HG03103 (cell line): ENCODE data around the gene PTPRE.
"Not testable (repeated sequence)": the region's sequence is repeated elsewhere in the genome, so short reads cannot be mapped to it uniquely, and the experiment has no call there.

Source experiments
- ATAC-seq: cut with Tn5 transposase; IDR thresholded peaks from one replicate; pipeline ENCODE4 v1.9.1; 2021; ENCODE audit warnings: low read depth; ENCODE audit not compliant: unreplicated experiment

Gene PTPRE

DNA sequence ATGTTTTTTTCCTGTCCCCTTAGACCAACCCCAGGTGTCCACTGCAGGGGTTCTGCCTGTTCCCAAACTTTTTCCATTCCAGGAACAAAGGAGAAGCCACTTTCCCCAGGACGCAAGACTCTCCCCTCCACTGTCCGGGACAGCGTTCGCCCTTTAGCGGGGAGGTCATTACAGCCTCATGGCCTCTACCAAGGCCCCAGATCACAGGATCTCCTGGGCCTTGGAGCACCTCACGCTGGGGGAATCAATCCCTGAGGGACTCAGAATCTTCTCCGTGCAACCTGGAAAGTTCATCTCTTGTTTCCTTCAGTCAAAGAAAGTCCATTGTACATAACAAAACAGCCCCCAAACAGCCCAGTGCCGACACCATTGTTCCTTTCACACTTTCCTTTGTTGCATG, 178.1 kb downstream of the PTPRE start:
- no peak for ATAC-seq

GRCh38 chr10:128086003-128086863, 179.3 kb downstream of the PTPRE start:
- no peak for ATAC-seq

GRCh38 chr10:128087146-128087883, 180.4 kb downstream of the PTPRE start:
- ATAC-seq, result no peak

GRCh38 chr10:128087884-128088709, 181.2 kb downstream of the PTPRE start:
- ATAC-seq, result no peak

DNA sequence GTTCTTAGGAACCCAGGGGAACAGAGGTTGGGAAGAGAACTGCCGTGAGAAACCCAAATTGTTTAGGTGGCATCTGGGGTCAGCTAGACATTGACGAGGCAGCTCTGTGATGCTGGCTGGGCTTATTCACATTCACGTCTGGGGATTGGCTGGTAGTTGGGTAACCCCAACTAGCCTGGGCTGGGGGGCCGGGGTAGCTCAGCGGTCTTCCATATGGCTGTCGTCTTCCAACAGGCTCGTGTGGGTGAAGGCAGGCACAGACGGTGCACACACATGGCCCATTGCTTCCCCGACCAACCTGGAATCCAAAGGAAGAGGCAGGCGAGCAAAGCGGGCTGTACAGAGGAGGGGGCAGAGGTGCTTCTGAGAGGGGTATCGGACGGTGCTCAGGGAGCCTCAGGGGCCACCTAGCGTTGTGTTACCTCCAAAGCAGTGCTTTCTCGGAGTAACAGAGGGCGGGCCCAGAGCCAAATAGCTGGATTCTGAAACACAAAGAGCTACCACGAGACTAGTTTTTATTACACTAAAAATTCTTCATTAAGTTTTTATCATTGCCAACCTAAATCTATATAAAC, 184.8 kb downstream of the PTPRE start:
- no peak for ATAC-seq

DNA sequence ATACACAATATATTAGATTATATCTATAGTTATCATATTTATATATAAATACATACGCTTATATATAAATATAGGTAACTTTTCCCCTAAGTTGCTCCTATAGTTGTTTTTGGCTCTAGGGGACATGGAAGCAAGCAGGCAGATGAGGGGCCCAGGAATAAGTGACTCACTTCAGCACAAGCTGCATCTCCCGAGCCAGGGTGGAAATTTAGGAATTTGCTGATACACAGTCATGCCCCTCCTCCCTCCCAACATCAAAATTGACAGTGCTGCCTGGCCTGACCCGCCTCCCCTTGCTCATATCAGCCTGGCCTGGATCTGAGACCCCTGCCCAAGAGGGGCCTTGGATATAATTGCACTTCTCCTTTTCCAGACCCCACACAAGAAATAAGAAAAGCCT, 185.6 kb downstream of the PTPRE start:
- ATAC-seq, result no peak

- ATAC-seq, result not testable (repeated sequence)
These were observed 187.7 kb downstream of the PTPRE start for GRCh38 chr10:128094596-128094995.

DNA sequence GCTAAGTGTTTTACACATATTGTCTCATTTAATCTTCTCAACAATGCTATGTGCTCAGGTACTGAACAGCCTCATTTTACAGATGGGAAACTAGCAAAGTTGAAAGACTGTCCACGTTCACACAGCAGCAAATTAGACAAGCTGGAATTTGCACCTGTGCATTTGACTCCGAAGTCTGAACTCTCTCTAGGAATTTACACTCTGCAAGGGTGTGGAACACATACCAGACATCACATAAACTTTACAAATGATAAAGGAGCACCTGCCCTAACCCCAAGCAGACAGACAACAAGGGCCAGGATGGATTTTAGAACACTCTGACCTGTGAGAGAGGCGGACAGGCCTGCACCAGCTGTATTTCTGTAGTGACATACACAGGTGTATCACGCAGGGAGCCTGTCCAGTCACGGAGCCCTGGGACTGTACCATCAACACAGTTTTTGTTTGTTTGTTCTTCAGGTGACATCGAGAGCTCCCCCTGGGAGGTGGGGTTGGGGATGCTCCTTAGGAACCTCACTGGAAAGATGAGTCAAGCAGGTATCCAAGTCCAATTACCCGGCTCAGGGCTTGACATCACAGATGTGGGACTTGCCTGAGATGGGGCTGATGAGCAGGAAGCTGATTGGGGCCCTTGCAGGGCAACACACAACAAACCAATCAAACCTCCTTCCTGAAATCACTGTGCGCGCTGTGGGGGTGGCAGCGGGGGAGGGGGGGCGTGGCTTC, 188.3 kb downstream of the PTPRE start:
- ATAC-seq, result peak; percentile 79

DNA sequence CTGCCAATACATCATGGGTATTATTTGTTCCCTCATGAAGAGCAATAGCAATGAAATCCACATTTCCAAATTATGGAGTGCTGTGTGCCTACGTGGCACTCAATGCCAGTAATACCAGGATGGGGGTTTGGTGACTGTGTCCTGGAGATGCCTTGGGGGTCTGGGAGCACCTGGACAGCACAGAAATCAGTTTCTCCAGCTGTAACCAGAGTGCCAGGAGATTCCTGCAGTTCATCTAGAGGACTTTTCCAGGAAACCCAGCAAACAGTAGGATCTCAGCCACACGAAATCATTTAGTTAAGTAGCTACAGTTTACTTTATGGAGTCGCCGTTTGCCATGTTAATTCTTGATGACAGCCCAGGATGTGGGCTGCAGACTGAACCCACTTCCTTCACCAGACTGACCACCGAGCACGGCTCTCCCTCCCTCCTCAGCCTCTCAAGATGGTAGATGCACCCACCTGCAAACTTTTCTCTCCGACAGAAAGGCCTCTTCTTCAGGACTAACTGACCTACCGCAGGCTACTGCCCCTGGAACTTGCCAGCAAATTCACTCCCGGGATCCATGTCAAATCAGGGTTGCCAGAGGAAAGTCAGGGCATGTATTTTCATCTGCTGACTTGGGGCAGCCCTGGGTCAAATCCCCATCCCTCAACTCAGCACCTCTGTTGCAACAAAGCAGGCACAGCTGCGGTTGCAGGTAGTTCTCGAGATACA, 189.0 kb downstream of the PTPRE start:
- ATAC-seq, result no peak

- ATAC-seq, result no peak
These were observed 189.7 kb downstream of the PTPRE start for GRCh38 chr10:128096486-128097199.

GRCh38 chr10:128097783-128098182, 190.9 kb downstream of the PTPRE start:
- ATAC-seq, result no peak

- ATAC-seq, result no peak
These were observed 191.7 kb downstream of the PTPRE start for GRCh38 chr10:128098631-128099030.

DNA sequence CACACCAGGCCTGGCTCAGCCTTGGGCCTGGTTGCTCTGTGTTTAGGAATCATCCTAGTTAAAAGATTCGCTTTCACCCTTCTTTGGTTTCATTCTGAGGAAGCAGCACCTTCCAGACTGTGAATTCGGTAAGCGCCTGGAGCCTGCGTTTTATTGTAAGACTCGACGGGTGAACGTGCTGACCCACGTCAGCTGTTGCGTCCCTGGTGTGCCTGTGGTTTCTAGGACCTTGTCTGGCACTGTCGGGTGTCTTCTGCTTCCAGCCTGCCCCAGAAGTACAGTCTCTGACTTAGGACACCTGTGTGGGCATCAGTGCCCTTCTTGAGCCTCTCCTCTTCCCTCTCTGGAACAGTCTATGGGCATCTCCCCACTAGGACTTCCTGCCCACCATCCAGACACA, 193.0 kb downstream of the PTPRE start:
- ATAC-seq, result no peak

DNA sequence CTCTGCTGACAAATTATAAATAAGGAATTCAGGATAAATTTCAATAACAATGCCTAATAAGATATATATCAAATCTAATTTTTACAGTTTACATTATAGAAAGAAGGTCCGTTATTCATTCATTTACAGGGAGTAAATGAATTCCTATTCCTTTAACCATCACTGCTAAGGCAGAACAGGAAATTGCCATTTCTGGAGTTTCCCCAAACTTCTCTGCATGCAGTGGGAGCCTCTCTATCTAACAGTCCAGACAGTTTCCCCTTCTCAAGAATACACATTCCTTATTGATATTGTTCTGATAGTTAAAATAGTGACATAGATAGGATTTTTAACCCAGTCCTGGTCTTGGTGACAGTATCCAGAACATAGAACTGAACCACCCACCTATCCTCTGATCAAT, 195.0 kb downstream of the PTPRE start:
- ATAC-seq, result no peak

- ATAC-seq, result no peak
These were observed 195.8 kb downstream of the PTPRE start for GRCh38 chr10:128102480-128103228.

DNA sequence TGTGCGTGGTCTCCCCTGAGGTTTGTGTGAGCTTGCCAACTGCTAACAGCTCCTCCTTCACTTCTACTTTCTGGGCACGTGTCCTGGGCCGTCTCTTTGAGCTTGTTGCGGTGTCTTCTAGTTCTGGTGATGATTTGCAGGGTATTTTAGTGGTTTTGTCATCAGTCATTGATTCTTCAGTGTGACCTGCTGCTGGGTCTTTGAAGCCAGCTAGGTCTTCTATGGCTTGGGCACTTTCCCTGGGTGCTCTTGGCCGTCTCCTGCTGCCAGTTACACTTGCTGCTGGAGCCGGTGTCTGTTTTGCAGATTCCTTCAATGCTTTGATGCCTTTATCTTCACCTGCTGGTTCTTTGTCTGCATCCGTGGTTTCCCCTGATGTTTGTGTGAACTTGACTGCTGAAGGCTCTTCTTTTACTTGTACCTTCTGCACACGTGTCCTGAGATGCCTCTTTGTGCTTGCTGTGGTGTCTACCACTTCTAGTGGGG, 196.4 kb downstream of the PTPRE start:
- ATAC-seq, result no peak

- ATAC-seq, result no peak
These were observed 198.5 kb downstream of the PTPRE start for GRCh38 chr10:128105383-128105782.

DNA sequence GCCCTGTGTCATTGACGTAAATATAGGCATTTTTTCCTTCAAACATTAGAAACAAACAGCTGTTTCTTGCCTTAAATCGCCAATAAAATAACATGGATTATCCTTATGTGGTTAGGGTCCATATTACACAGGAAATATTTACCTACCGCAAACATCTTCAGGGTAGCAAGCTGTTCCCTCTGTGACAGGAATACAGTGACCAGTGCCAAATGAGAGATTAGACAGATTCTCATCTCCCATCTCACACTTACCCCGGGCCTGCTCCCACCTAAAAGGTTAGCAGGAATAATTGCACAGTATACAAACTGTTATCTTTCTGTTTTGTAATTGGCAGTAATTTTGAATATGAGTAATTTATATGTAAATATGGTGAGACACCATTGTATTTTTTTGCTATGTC, 202.8 kb downstream of the PTPRE start:
- ATAC-seq, result no peak
